AG04450 (cell line): ENCODE results near the gene UMODL1. TPM values are rescaled to one million over a fixed set of nuclear protein-coding genes. Genes with fewer than 3 reads are reported as not detected.

ENCODE experiments used
- CTCF ChIA-PET: fragments of 300-600, 350-600 bp; formaldehyde crosslinking; extraction: SDS; loops from one replicate; lab custom pipeline; 2022; ENCODE audit warnings: antibody characterized with exemption, inconsistent platforms; lab: Charles Lee
- POLR2A ChIA-PET: fragments of 350-600 bp; formaldehyde crosslinking; extraction: SDS; loops from one replicate; lab custom pipeline; 2021; ENCODE audit warnings: antibody characterized with exemption, inconsistent platforms; lab: Yijun Ruan, JAX
- DNase-seq: peaks from one replicate; pipeline ENCODE4 v3.0.0-alpha.2; 2011; ENCODE audit warnings: low read depth, low spot score
- H3K27ac ChIP-seq: one replicate; pipeline ENCODE4 v1.5.1; 2012; ENCODE audit warnings: low read depth, low read length, control low read depth
- H3K27me3 ChIP-seq: one replicate; pipeline ENCODE4 v1.6.0; 2012; ENCODE audit warnings: low read length; ENCODE audit not compliant: control insufficient read depth, insufficient read depth
- H3K4me3 ChIP-seq: 2 replicates; pipeline ENCODE4 v1.5.1; 2011; ENCODE audit warnings: mild to moderate bottlenecking, low read depth, low read length, control low read depth
- H3K9me3 ChIP-seq: 2 replicates; pipeline ENCODE4 v1.5.1; 2012; ENCODE audit warnings: low read length; ENCODE audit not compliant: control insufficient read depth, insufficient read depth
- polyA plus RNA-seq: library from polyadenylated mRNA; depleted of rRNA; stranded (reverse); fragments of >200 nt; gene quantifications from 2 replicates; pipeline ENCODE4 v1.2.3, GENCODE V29; 2011
- TF ChIP-seq, protein P1 (sequence below): IDR thresholded peaks from 2 replicates; pipeline ENCODE4 v1.5.1; 2011; ENCODE audit warnings: low read depth, low read length, control low read depth, inconsistent platforms

Gene UMODL1
- polyA plus RNA-seq, 1 experiment: 0.09 TPM

DNA sequence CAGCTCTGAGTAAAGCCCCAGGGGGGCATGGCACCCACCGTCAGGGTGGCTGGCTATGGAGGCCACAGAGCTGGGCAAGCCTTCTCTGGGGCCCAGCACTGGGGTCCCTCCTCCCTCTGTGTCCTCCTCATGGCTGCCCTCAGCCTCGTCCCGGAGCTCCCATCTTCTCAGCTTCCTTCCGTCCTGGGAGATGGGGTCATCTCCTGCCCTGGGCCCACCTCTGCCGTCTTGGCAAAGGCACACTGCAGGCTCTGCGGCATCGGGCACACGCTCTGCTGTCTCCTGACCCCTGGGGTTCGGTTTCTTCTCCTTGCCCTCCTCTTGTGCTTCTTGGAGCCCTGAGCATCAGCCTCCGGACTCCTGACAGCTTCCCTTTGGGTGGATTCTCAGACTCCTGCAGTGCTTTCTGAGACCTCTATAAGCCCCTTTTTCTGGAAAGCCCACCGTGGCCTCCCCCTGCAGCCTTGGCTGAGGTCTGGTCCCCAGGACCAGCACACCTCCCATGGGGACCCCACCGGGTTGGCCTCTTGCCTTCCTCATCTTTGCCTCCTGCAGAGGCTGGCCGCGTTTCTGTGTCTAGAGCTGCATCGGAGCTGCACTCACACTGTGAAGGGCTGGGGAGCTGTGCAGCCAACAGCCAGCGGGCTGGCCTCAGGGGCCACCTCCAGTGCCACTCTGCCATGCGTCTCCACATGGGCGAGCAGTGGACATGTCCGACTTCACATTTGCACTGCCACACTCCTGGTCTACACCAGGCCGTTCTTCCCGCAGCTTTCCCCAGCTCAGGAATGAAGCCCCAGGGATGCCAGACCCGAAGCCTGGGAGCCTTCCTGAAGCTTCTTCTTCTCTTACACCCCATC lies 11.6 kb downstream of the UMODL1 start:
- CTCF ChIA-PET: interaction anchor here (0.6 to 1.4 kb wide), 2 partner anchors 25 to 271 kb away, joined by 3 to 4 read pairs; no protein-coding TSS in a partner anchor
- no peak overlapping the region for H3K27ac ChIP-seq
- POLR2A ChIA-PET: interaction anchor here (1.5 kb wide), 1 partner anchor 15 kb away, joined by 4 read pairs; no protein-coding TSS in a partner anchor
- DNase-seq: no peak
- TF ChIP-seq, protein P1, sequence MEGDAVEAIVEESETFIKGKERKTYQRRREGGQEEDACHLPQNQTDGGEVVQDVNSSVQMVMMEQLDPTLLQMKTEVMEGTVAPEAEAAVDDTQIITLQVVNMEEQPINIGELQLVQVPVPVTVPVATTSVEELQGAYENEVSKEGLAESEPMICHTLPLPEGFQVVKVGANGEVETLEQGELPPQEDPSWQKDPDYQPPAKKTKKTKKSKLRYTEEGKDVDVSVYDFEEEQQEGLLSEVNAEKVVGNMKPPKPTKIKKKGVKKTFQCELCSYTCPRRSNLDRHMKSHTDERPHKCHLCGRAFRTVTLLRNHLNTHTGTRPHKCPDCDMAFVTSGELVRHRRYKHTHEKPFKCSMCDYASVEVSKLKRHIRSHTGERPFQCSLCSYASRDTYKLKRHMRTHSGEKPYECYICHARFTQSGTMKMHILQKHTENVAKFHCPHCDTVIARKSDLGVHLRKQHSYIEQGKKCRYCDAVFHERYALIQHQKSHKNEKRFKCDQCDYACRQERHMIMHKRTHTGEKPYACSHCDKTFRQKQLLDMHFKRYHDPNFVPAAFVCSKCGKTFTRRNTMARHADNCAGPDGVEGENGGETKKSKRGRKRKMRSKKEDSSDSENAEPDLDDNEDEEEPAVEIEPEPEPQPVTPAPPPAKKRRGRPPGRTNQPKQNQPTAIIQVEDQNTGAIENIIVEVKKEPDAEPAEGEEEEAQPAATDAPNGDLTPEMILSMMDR: no peak
- no peaks in the 10 kb centered on the region; the same call in 1 of the 2 replicates for H3K9me3 ChIP-seq
- peaks cover 14% of the 10 kb centered on the region for H3K27me3 ChIP-seq
- H3K4me3 ChIP-seq: no peak overlapping the region

DNA sequence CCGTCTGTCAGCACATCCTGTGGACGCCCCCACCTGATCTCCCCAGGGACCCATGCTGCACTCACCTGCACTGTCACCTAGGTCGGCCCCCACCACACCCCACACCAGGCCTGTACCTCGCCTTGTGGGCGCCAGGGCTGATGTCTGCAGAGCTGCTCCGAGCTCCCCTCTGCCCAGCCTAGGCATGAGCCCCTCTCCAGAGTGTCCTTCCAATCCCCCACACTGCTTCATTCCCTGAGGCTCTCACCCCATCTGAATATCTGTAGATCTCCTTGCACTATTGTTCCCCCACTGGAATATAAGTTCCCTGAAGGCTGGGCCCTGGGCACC lies 12.2 kb downstream of the UMODL1 start:
- H3K27ac ChIP-seq: no peak overlapping the region
- H3K27me3 ChIP-seq: peaks cover 14% of the 10 kb centered on the region
- POLR2A ChIA-PET: interaction anchor here (1.5 kb wide), 1 partner anchor 14 kb away, joined by 4 read pairs; no protein-coding TSS in a partner anchor
- CTCF ChIA-PET: interaction anchor here (0.6 to 1.4 kb wide), 2 partner anchors 24 to 272 kb away, joined by 3 to 4 read pairs; no protein-coding TSS in a partner anchor
- DNase-seq: no peak
- no peak overlapping the region for H3K4me3 ChIP-seq
- TF ChIP-seq, protein P1: no peak
- no peaks in the 10 kb centered on the region; the same call in 1 of the 2 replicates for H3K9me3 ChIP-seq

DNA sequence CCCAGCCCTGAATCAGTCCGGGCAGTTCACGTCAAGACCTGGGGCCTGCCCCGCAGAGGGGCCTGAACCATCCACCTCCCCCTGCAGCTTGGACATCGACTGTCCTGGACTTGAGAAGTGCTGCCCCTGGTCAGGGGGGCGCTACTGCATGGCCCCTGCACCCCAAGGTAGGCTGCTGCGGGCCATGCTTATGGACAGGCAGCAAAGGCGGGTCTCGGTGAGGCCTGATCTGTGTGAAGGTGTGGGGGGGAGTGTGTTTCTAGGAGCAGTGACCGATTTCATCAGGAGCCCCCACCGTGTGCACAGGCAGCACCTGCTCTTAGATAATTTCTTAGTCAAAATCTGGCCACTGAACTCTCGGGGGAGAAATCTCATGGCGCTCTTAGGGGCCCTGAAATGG lies 13.0 kb downstream of the UMODL1 start:
- ChIA-PET POLR2A (no interaction called here), CTCF (no interaction called here)
- TF ChIP-seq, protein P1: no peak
- no peak overlapping the region for H3K4me3 ChIP-seq
- H3K27me3 ChIP-seq: peaks cover 14% of the 10 kb centered on the region
- no peaks in the 10 kb centered on the region; the same call in 1 of the 2 replicates for H3K9me3 ChIP-seq
- no peak for DNase-seq
- no peak overlapping the region for H3K27ac ChIP-seq

DNA sequence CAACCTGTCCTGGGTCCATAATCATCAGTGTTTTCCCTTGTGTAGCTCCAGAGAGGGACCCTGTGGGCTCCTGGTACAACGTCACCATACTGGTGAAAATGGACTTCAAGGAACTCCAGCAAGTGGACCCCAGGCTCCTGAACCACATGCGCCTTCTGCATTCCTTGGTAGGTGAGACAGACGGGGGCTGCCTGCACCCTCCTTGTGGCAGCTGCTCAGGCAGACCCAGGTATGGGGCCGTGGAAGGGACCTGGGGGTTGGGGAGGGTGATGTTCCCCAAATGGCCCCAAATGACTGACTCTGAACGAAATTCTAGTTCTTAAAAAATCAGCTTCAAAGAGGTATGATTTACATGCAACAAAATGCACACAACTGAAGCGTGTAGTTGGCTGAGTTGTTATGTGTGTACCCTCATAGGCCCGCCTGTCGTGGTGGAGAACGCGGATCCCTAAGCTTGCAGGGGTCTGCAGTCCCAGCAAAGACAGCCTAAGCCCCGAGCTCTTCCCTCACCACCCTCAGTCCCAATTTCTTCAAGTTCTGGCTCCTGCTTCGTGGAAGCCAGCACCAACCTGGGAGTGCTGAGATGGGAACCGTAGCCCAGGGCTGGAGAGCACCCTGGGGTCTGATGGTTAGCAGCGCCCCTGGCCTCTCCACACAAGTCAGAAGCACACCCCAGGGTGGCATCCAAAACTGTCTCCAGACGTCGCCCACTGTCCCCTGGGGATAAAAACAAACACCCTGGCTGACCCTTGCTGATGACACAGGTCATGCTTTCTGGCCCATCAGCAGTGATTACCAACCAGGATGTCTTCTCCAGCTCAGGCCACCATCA lies 14.3 kb downstream of the UMODL1 start:
- Histone ChIP-seq H3K9me3 (no peaks in the 10 kb centered on the region; the same call in 1 of the 2 replicates), H3K27ac (no peak overlapping the region), H3K4me3 (no peak overlapping the region), H3K27me3 (peaks cover 12% of the 10 kb centered on the region)
- DNase-seq: no peak
- POLR2A ChIA-PET: no interaction called here
- TF ChIP-seq, protein P1: no peak
- CTCF ChIA-PET: no interaction called here
